NT2/D1 (cell line): ENCODE data around the gene PARP16.

Experiments used
- DNase-seq: peaks from one replicate; pipeline ENCODE4 v3.0.0-alpha.2; 2011; ENCODE audit warnings: low read depth, low spot score
- H3K27me3 ChIP-seq: 2 replicates; pipeline ENCODE4 v1.6.0; 2011; ENCODE audit warnings: mild to moderate bottlenecking; ENCODE audit not compliant: insufficient read length, insufficient read depth
- H3K36me3 ChIP-seq: 2 replicates; pipeline ENCODE4 v1.6.1; 2011; ENCODE audit warnings: mild to moderate bottlenecking, low read length, mixed read lengths; ENCODE audit not compliant: insufficient read depth, insufficient read length
- H3K4me1 ChIP-seq: 2 replicates; pipeline ENCODE4 v1.5.1; 2011; ENCODE audit not compliant: insufficient read depth, insufficient read length
- H3K4me3 ChIP-seq: 2 replicates; pipeline ENCODE4 v1.5.1; 2011; ENCODE audit warnings: low read depth; ENCODE audit not compliant: insufficient read length
- H3K9ac ChIP-seq: 2 replicates; pipeline ENCODE4 v1.6.0; 2011; ENCODE audit warnings: low read depth; ENCODE audit not compliant: insufficient read length
- H3K9me3 ChIP-seq: 2 replicates; pipeline ENCODE4 v1.5.1; 2011; ENCODE audit warnings: mild to moderate bottlenecking, low read length; ENCODE audit not compliant: insufficient read depth
- SUZ12 ChIP-seq: IDR thresholded peaks from 2 replicates; pipeline ENCODE4 v1.6.1; 2011; ENCODE audit not compliant: insufficient read length, insufficient read depth; ENCODE audit errors: extremely low read depth
- YY1 ChIP-seq: IDR thresholded peaks from 2 replicates; pipeline ENCODE4 v1.6.1; 2011; ENCODE audit not compliant: insufficient read length, insufficient read depth
- ZNF274 ChIP-seq: IDR thresholded peaks from 2 replicates; pipeline ENCODE4 v1.6.1; 2011; ENCODE audit warnings: mild to moderate bottlenecking, low read depth, low read length

PARP16 gene

DNA sequence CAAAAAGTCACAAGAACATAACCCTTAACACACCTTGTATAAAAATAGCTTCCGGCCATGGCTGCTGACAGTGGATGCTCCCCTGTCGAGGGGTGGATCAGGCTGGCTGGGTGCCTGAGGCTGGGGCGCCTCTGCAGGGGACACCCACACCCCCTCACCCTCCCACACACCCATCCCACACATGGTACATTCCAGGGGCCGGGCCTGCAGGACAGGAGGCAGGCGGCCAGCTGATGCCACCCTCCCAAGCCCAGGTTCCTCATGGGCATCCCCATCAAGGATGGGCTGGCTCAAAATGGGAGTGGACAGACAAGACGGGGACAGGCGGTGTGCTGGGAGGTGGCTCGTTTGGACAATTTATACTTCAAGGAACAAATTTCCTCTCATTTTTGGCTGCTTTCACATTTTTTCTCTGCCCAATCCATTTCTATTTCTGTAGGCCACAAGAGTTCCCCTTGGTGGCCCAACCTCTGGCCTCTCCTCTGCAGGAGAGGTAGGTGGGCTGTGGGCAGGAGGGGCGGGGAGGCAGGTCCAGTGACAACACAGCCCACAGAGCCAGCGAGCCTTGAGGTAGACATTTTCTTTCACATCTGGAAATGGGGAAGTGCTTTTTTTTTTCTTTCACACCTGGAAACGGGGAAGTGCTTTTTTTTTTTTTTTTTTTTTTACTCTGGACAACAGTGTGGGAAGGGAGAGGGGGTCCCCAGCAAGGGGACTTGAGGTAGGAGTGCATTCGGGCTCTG, 41.1 kb upstream of the PARP16 start:
- Histone ChIP-seq H3K4me1 (peaks cover 10% of the 10 kb centered on the region), H3K4me3 (no peak overlapping the region), H3K36me3 (peaks cover 56% of the 10 kb centered on the region), H3K27me3 (no peaks in the 10 kb centered on the region), H3K9ac (no peak overlapping the region), H3K9me3 (no peaks in the 10 kb centered on the region)
- TF ChIP-seq SUZ12 (no peak), YY1 (no peak), ZNF274 (no peak)
- no peak for DNase-seq

DNA sequence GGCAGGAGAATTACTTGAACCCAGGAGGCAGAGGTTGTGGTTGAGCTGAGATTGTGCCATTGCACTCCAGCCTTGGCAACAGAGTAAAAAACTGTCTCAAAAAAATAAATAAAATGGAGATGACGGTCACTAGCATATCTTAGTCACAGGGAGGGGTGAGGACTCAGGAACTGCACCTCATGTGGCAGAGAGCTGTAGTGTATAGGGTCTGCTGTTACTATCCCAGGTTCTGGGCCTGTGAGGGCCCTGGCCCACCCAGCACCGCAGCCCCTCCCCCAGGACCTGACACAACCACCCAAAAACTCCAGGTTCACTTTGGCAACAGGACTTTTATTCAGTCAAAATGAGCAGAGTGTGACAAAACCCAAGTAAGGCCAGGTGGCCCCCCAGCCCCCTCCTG, 40.1 kb upstream of the PARP16 start:
- Histone ChIP-seq H3K4me1 (peaks cover 9% of the 10 kb centered on the region), H3K27me3 (no peaks in the 10 kb centered on the region), H3K9ac (no peak overlapping the region), H3K9me3 (no peaks in the 10 kb centered on the region), H3K36me3 (peaks cover 46% of the 10 kb centered on the region), H3K4me3 (no peak overlapping the region)
- no peak for TF ChIP-seq ZNF274
- TF ChIP-seq SUZ12: no peak
- TF ChIP-seq YY1: no peak
- no peak for DNase-seq

DNA sequence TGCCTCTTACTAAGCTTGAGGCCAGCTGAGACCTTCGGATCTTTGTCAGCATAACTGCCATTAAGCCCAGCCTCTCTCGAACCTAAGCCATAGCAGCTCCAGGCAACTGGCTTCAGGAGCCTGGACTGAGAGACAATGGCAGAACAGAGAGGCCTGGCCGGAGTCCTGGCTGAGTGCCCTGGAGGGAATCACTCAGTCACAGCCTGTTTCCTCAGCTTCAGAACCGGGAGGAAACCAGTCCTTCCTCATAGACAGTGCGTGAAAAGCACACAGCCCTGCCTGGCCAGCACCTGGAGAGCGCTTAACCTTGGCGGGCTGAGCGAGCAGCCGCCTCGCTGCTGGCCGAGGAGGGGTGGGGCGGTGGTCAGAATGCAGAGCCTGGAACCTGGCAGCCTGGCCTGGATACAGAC, 39.4 kb upstream of the PARP16 start:
- TF ChIP-seq SUZ12 (no peak), ZNF274 (no peak), YY1 (no peak)
- no peaks in the 10 kb centered on the region for H3K27me3 ChIP-seq
- peak overlapping the region; percentile 69 for H3K9ac ChIP-seq
- H3K4me1 ChIP-seq: peaks cover 9% of the 10 kb centered on the region
- H3K36me3 ChIP-seq: peaks cover 39% of the 10 kb centered on the region
- no peaks in the 10 kb centered on the region for H3K9me3 ChIP-seq
- DNase-seq: no peak
- H3K4me3 ChIP-seq: no peak overlapping the region

DNA sequence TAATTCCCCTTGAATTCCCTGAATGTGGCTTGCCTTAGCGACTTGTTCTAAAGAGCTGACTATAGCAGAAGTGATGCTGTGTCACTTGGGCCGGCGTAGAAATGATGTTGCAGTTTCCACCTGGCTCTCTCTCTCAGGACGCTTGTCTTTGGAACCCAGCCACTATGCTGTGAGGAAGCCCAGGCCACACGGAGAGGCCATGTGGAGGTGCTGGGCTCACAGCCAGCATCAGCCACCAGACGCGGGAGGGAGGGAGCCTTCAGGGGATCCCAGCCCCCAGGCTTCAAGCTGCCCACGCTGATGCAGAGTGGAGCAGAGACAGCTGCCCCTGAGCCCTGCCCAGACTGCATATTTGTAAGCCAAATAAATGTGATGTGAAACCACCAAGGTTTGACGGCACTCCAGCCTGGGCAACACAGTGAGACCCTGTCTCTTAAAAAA, 36.4 kb upstream of the PARP16 start:
- no peaks in the 10 kb centered on the region for H3K9me3 ChIP-seq
- no peaks in the 10 kb centered on the region for H3K27me3 ChIP-seq
- H3K4me1 ChIP-seq: peaks cover 9% of the 10 kb centered on the region
- H3K9ac ChIP-seq: no peak overlapping the region
- TF ChIP-seq ZNF274: no peak
- no peak for TF ChIP-seq SUZ12
- H3K36me3 ChIP-seq: peaks cover 9% of the 10 kb centered on the region
- DNase-seq: no peak
- H3K4me3 ChIP-seq: no peak overlapping the region

DNA sequence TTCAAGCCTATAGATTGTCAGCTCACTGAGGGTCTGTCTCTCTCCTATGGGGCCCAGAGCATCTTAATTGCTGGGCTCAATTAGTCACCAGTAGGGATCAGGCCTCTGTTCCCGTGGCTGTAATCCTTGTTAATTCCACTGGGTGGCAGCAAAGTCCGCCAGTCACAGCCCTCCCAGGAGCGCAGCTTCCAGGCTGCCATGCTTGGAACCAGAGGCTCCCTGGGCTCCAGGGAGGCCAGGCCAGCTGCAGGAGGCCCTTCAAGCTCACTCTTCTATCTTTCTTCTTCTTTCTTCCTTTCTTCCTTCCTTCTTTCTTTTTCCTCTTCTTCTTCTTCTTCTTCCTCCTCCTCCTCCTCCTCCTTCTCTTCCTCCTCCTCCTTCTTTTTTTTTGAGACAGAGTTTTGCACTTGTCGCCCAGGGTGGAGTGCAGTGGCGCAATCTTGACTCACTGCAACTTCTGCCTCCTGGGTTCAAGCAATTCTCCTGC, 32.2 kb upstream of the PARP16 start:
- Histone ChIP-seq H3K4me3 (no peak overlapping the region), H3K4me1 (peaks cover 8% of the 10 kb centered on the region), H3K36me3 (no peaks in the 10 kb centered on the region), H3K9me3 (no peaks in the 10 kb centered on the region), H3K9ac (no peak overlapping the region), H3K27me3 (no peaks in the 10 kb centered on the region)
- TF ChIP-seq YY1 (peak; percentile 15), SUZ12 (no peak)
- peak; percentile 84 for DNase-seq

DNA sequence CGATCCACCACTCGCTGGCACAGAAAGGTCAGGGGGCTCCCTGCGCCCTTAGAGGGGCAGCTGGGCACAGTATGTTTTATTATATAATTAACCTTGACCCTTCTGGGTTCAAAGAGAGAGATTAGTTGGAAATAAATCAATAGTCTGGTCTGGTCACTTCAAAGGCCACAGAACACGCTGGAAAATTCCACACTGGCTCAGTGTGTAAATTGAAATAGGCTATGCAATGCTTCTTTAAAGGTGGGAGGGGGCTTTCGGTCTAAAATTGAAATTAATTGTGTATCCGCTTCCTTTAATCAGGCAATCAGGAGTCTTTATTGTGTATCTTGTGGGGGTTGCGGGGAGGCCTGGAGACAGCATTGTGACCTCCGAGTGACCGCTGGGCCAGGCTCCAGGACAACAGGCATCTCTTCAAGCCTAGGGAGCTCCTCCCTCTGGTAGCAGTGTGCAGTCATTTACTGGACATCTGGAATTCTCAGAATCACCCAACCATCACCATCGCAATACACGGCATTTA, 25.8 kb upstream of the PARP16 start:
- no peaks in the 10 kb centered on the region for H3K27me3 ChIP-seq
- no peaks in the 10 kb centered on the region for H3K9me3 ChIP-seq
- TF ChIP-seq SUZ12 (no peak), YY1 (no peak), ZNF274 (no peak)
- no peak overlapping the region for H3K4me3 ChIP-seq
- peaks cover 10% of the 10 kb centered on the region for H3K4me1 ChIP-seq
- H3K9ac ChIP-seq: no peak overlapping the region
- DNase-seq: no peak
- no peaks in the 10 kb centered on the region for H3K36me3 ChIP-seq

DNA sequence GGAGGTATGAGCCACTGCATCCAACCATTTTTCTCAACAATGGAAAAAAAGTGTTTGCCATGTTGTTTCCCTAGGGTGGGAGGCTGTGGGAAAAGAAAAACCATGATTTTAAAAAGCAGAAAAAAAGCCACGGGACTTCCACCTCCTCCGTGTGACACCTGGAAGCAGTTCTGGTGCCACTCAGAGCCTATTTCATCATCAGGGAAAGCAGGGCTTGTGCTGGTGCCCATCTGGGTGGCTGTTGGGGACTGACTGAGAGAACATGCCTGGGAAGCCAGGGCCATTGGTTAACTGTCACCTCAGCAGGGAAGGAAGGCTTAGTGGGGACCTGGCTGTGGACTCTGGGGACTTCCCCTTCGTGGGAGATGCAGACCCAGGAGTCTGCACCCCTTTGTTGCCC, 25.1 kb upstream of the PARP16 start:
- Histone ChIP-seq H3K27me3 (no peaks in the 10 kb centered on the region), H3K9me3 (no peaks in the 10 kb centered on the region), H3K36me3 (no peaks in the 10 kb centered on the region), H3K4me1 (peaks cover 10% of the 10 kb centered on the region), H3K4me3 (no peak overlapping the region), H3K9ac (peak overlapping the region; percentile 66)
- TF ChIP-seq ZNF274: no peak
- TF ChIP-seq YY1: no peak
- no peak for TF ChIP-seq SUZ12
- DNase-seq: no peak
